DND-41 (cell line): ENCODE results near the gene HOXD4.

Source experiments
- ATAC-seq: fragments of 200-7000 bp; cut with Tn5 transposase; 3 replicates; pipeline ENCODE4 v1.9.1; 2021; ENCODE audit warnings: low read depth; ENCODE audit not compliant: insufficient read depth
- DNase-seq: peaks from one replicate; pipeline ENCODE4 v3.0.0-alpha.2; 2020
- H2AFZ ChIP-seq: 2 replicates; pipeline ENCODE4 v1.6.0; 2012; ENCODE audit warnings: low read depth, low read length
- H3K27ac ChIP-seq: 2 replicates; pipeline ENCODE4 v1.5.1; 2012; ENCODE audit warnings: low read length, inconsistent platforms
- H3K27me3 ChIP-seq: fragments of 200-600 bp; sonication (generic); 2 replicates; pipeline ENCODE4 v1.6.0; 2012; ENCODE audit warnings: low read length, mild to moderate bottlenecking, inconsistent platforms; ENCODE audit not compliant: insufficient read depth, poor library complexity
- H3K36me3 ChIP-seq: 2 replicates; pipeline ENCODE4 v1.5.1; 2012; ENCODE audit warnings: low read length, inconsistent platforms; ENCODE audit not compliant: insufficient read depth
- H3K4me1 ChIP-seq: 2 replicates; pipeline ENCODE4 v1.5.1; 2012; ENCODE audit warnings: mild to moderate bottlenecking, low read length; ENCODE audit not compliant: insufficient read depth
- H3K4me2 ChIP-seq: 2 replicates; pipeline ENCODE4 v1.6.0; 2012; ENCODE audit warnings: mild to moderate bottlenecking, moderate library complexity, low read length, inconsistent platforms; ENCODE audit not compliant: insufficient read depth
- H3K4me3 ChIP-seq, 2 experiments: fragments of 200-600 bp in 1 of 2; shearing (Covaris generic) in 1 of 2; 2 replicates each; pipeline ENCODE4 v1.5.1; 2012 to 2016; ENCODE audit warnings: inconsistent platforms in 2 of 2, low read length in 2 of 2, mild to moderate bottlenecking in 2 of 2, low read depth in 1 of 2, moderate library complexity in 1 of 2
- H3K79me2 ChIP-seq: 2 replicates; pipeline ENCODE4 v1.6.0; 2012; ENCODE audit warnings: low read length, inconsistent platforms; ENCODE audit not compliant: insufficient read depth
- H3K9ac ChIP-seq: 2 replicates; pipeline ENCODE4 v1.6.0; 2012; ENCODE audit warnings: low read depth, mild to moderate bottlenecking, inconsistent platforms, low read length, moderate library complexity
- H3K9me3 ChIP-seq: 2 replicates; pipeline ENCODE4 v1.5.1; 2012; ENCODE audit warnings: low read length, moderate library complexity, mild to moderate bottlenecking, inconsistent platforms; ENCODE audit not compliant: insufficient read depth, severe bottlenecking
- H4K20me1 ChIP-seq: 2 replicates; pipeline ENCODE4 v1.6.0; 2012; ENCODE audit warnings: low read length; ENCODE audit not compliant: insufficient read depth
- CTCF ChIP-seq: IDR thresholded peaks from 2 replicates; pipeline ENCODE4 v1.5.1; 2012; ENCODE audit warnings: borderline replicate concordance, low read length, moderate library complexity, mild to moderate bottlenecking; ENCODE audit not compliant: poor library complexity, severe bottlenecking; ENCODE audit errors: extremely low read depth
- EZH2 ChIP-seq: IDR thresholded peaks from 3 replicates; pipeline ENCODE4 v1.6.1; 2012; ENCODE audit warnings: borderline replicate concordance, low read depth, mild to moderate bottlenecking, moderate library complexity, low read length, inconsistent platforms; ENCODE audit not compliant: severe bottlenecking

HOXD4 gene

GRCh38 chr2:176165370-176166050, 14.2 kb downstream of the HOXD4 start:
- Histone ChIP-seq H3K9me3 (no peaks in the 10 kb centered on the region), H3K4me1 (no peaks in the 10 kb centered on the region), H4K20me1 (no peaks in the 10 kb centered on the region), H3K27me3 (peaks cover 3% of the 10 kb centered on the region), H3K9ac (no peak overlapping the region), H3K4me2 (no peak overlapping the region), H3K79me2 (no peaks in the 10 kb centered on the region), H3K36me3 (no peaks in the 10 kb centered on the region), H3K4me3 (no peak overlapping the region), H2AFZ (no peak overlapping the region), H3K27ac (no peak overlapping the region)
- ATAC-seq (no peak), DNase-seq (no peak)
- TF ChIP-seq CTCF (no peak), EZH2 (no peak)

- no peak overlapping the region for H3K4me2 ChIP-seq
- H3K4me3 ChIP-seq = no peak overlapping the region
- no peak for ATAC-seq
- H3K36me3 ChIP-seq = no peaks in the 10 kb centered on the region
- no peaks in the 10 kb centered on the region for H4K20me1 ChIP-seq
- no peak overlapping the region for H2AFZ ChIP-seq
- no peaks in the 10 kb centered on the region for H3K79me2 ChIP-seq
- TF ChIP-seq EZH2 (no peak), CTCF (no peak)
- no peak overlapping the region for H3K9ac ChIP-seq
- no peak overlapping the region for H3K27ac ChIP-seq
- peaks cover 3% of the 10 kb centered on the region for H3K27me3 ChIP-seq
- DNase-seq = no peak
- H3K4me1 ChIP-seq = no peaks in the 10 kb centered on the region
- H3K9me3 ChIP-seq = no peaks in the 10 kb centered on the region
Observed at GRCh38 chr2:176166272-176166671, 14.9 kb downstream of the HOXD4 start.

DNA sequence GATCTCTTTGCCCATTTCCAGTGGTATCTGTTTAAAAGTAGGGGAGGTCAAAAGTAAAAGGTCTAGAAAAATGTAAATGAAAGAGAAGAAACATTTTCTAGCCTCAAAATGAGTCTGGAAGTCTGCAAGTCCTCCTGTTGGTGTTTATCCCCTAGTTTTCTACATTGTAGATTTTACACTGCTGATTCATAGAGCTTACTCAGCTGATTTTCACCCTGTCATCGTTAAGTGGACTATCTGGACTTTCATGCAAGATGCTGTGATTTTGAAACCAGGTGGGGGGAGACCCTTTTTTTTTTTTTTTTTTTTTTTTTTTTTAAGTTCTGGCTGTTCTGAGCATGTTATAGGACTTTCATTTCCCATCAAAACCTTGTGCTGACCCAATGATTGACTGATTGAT, 16.0 kb downstream of the HOXD4 start:
- Histone ChIP-seq H3K4me1 (no peaks in the 10 kb centered on the region), H3K27me3 (peaks cover 3% of the 10 kb centered on the region), H3K27ac (no peak overlapping the region), H3K79me2 (no peaks in the 10 kb centered on the region), H3K4me3 (no peak overlapping the region), H2AFZ (no peak overlapping the region), H3K9ac (no peak overlapping the region), H3K4me2 (no peak overlapping the region), H4K20me1 (no peaks in the 10 kb centered on the region), H3K36me3 (no peaks in the 10 kb centered on the region), H3K9me3 (no peaks in the 10 kb centered on the region)
- no peak for TF ChIP-seq CTCF
- TF ChIP-seq EZH2 = no peak
- DNase-seq (no peak), ATAC-seq (no peak)

DNA sequence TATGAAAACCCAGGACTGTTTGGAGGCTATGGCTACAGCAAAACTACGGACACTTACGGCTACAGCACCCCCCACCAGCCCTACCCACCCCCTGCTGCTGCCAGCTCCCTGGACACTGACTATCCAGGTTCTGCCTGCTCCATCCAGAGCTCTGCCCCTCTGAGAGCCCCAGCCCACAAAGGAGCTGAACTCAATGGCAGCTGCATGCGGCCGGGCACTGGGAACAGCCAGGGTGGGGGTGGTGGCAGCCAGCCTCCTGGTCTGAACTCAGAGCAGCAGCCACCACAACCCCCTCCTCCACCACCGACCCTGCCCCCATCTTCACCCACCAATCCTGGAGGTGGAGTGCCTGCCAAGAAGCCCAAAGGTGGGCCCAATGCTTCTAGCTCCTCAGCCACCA, 17.8 kb downstream of the HOXD4 start:
- H4K20me1 ChIP-seq = no peaks in the 10 kb centered on the region
- TF ChIP-seq EZH2 (no peak), CTCF (no peak)

More for the DNA sequence above, 17.8 kb downstream of the HOXD4 start:
- Histone ChIP-seq H3K4me1 (no peaks in the 10 kb centered on the region), H3K9ac (no peak overlapping the region), H2AFZ (no peak overlapping the region), H3K27ac (no peak overlapping the region), H3K9me3 (no peaks in the 10 kb centered on the region), H3K4me2 (no peak overlapping the region), H3K27me3 (peaks cover 8% of the 10 kb centered on the region), H3K36me3 (no peaks in the 10 kb centered on the region), H3K4me3 (no peak overlapping the region), H3K79me2 (no peaks in the 10 kb centered on the region)
- DNase-seq (no peak), ATAC-seq (no peak)
